ENCODE results near the gene SWSAP1. TPM values are rescaled to one million over a fixed set of nuclear protein-coding genes. Genes with fewer than 3 reads are reported as not detected.

The SWSAP1 gene, protein sequence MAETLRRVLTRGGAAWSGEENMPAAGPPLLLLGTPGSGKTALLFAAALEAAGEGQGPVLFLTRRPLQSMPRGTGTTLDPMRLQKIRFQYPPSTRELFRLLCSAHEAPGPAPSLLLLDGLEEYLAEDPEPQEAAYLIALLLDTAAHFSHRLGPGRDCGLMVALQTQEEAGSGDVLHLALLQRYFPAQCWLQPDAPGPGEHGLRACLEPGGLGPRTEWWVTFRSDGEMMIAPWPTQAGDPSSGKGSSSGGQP
- 10 to 100 TPM in 1 of 6 donors, 1 to 10 TPM in 4, under 1 TPM in 1; 0.89 to 13.6 (median 3.7) TPM for total RNA-seq

DNA sequence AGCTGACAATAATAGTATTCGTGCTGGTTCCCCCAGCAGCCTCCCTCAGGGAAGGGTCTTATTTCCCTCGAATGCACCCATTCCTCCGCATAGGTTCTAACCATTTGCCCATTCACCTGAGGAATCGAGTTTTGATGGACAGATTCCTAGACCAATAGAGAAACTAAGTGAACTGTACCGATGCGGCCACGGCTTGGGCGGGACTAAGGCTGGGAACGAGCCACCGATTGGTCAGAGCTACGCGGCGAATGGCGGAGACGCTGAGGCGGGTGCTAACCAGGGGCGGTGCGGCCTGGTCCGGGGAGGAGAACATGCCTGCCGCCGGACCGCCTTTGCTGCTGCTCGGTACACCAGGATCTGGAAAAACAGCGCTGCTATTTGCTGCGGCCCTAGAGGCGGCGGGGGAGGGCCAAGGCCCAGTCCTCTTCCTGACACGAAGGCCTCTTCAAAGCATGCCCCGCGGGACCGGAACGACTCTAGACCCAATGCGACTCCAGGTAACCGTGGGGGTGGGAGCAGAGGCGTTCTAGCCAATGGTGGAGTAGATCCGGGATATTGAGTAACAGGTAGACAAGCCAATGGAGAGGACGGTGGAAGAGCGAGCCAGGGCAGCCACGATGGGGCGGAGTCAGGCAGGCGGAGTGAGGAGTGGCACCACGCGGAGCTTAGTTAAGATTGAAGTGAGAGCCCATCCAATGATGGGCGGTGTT, at the start of gene SWSAP1:
Gene SWSAP1 (plus strand): TSS at position 234 of the 710 bp plus-strand sequence. CDS start 15 bp downstream, at position 249.
- Histone ChIP-seq H3K36me3 (peaks cover 0 to 6% (median 0%) of the 10 kb centered on the region in 4 donors), H3K9me3 (no peaks in the 10 kb centered on the region), H3K27ac (peak within 1 kb of the TSS; percentile 93 to 96 (median 95)), H3K4me1 (peaks cover 37 to 41% (median 38%) of the 10 kb centered on the region in 4 donors), H3K4me3 (peak within 1 kb of the TSS; percentile 40 to 67 (median 64)), H3K27me3 (no peaks in the 10 kb centered on the region)
- ATAC-seq (ENCODE audit: low FRiP score in 2 of 2) (peak; percentile 97 to 98), DNase-seq (peak; percentile 97 to 100)
- peak; percentile 37 to 62 for TF ChIP-seq POLR2AphosphoS5 (IDR thresholded peaks at IDR 0.05)
- TF ChIP-seq EP300 (IDR thresholded peaks at IDR 0.05): no peak
- TF ChIP-seq, protein P1, sequence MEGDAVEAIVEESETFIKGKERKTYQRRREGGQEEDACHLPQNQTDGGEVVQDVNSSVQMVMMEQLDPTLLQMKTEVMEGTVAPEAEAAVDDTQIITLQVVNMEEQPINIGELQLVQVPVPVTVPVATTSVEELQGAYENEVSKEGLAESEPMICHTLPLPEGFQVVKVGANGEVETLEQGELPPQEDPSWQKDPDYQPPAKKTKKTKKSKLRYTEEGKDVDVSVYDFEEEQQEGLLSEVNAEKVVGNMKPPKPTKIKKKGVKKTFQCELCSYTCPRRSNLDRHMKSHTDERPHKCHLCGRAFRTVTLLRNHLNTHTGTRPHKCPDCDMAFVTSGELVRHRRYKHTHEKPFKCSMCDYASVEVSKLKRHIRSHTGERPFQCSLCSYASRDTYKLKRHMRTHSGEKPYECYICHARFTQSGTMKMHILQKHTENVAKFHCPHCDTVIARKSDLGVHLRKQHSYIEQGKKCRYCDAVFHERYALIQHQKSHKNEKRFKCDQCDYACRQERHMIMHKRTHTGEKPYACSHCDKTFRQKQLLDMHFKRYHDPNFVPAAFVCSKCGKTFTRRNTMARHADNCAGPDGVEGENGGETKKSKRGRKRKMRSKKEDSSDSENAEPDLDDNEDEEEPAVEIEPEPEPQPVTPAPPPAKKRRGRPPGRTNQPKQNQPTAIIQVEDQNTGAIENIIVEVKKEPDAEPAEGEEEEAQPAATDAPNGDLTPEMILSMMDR (IDR thresholded peaks at IDR 0.05): peak in 1 of 6 experiments; percentile 8
- TF ChIP-seq POLR2A (IDR thresholded peaks at IDR 0.05): peak in 3 of 4 donors; percentile 12 to 80 (median 51)
- 1% methylated on average over 40 to 44 of the region's 44 CpGs for WGBS, 2 donors

DNA sequence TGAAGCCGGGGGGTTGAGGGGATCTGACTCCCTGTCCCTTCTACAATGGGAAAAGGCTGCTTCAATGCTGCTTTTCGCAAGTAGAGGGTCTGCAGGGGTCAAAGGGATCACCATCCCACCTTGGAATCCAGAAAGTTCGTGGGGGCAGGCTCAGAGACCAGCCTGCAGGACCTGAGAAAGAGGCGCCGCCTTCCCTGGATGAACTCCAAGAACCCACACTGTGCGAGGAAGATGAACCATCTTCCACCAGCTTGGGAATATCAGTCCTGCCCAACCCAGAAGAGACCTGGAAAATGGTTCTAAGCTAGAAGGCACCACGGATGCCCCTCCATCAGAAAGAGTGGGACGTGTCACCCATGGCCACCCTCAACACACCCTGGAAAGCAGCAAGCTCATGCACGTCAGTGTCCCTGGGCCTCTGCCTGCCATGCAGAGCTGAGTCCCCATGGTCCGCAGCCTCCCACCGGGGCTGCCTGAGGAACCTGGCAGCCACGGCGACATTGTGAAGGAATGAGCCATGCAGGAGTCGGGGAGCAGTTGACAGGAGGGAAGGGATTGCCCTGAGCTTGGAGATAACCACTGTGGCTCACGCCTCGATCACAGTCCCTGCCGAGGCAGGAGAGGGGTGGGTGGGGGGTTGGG, 49.6 kb upstream of the SWSAP1 start:
- Histone ChIP-seq H3K4me3 (no peak overlapping the region), H3K9me3 (no peaks in the 10 kb centered on the region), H3K36me3 (peaks cover 0 to 48% (median 27%) of the 10 kb centered on the region in 4 donors), H3K27ac (peak overlapping the region; percentile 62 to 91 (median 82)), H3K27me3 (no peaks in the 10 kb centered on the region), H3K4me1 (peaks cover 25 to 43% (median 42%) of the 10 kb centered on the region in 4 donors)
- no peak for TF ChIP-seq POLR2AphosphoS5 (IDR thresholded peaks at IDR 0.05)
- TF ChIP-seq POLR2A (IDR thresholded peaks at IDR 0.05): no peak
- TF ChIP-seq, protein P1 (IDR thresholded peaks at IDR 0.05): no peak
- no peak for TF ChIP-seq EP300 (IDR thresholded peaks at IDR 0.05)
- ATAC-seq (ENCODE audit: low FRiP score in 2 of 2) (peak in 1 of 2 donors; percentile 2), DNase-seq (peak in 1 of 2 donors; percentile 49)
- 71 to 72% methylated on average over 7 to 17 of the region's 17 CpGs for WGBS, 2 donors

DNA sequence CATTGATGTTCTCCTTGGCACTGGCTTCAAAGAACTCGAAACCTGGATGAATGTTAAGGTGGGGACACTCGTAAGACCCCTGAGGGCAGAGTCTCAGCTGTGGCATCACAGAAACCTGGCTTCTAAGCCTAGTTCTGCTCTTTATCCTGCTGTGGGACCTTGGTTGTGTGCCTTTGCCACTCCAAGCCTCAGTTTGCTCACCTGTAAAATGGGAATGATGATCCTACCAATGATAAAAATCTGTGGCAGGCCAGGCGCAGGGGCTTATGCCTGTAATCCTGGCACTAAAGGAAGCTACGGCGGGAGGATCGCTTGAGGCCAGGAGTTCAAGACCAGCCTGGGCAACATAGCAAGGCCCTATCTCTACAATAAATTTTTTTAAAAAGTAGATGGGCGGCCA, 48.9 kb upstream of the SWSAP1 start:
- Histone ChIP-seq H3K4me1 (peaks cover 25 to 43% (median 42%) of the 10 kb centered on the region in 4 donors), H3K36me3 (peaks cover 0 to 55% (median 34%) of the 10 kb centered on the region in 4 donors), H3K27ac (peak overlapping the region in 3 of 4 donors; percentile 75 to 91 (median 88)), H3K9me3 (no peaks in the 10 kb centered on the region), H3K4me3 (no peak overlapping the region), H3K27me3 (no peaks in the 10 kb centered on the region)
- TF ChIP-seq, protein P1 (IDR thresholded peaks at IDR 0.05): no peak
- TF ChIP-seq EP300 (IDR thresholded peaks at IDR 0.05): no peak
- no peak for TF ChIP-seq POLR2A (IDR thresholded peaks at IDR 0.05)
- TF ChIP-seq POLR2AphosphoS5 (IDR thresholded peaks at IDR 0.05): no peak
- WGBS, 2 donors: 88 to 94% methylated on average over 7 of the region's 7 CpGs
- ATAC-seq (ENCODE audit: low FRiP score in 2 of 2): no peak
- no peak for DNase-seq

DNA sequence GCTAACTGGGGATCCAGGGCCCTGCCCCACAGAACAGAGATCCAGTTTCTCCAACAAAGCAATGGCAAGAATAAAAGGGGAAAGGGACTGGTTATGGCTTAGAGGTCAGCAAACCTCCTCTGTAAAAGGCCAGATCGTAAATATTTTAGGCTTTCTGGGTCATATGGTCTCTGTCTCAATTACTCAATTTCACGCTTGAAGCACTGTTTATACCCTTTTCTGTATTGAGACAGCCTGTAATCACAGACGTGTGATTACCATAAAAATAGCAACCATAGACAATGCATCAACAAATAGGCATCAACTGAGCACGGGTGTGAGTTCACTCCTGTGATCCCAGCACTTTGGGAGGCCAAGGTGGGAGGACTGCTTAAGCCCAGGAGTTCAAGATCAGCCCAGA, 44.3 kb upstream of the SWSAP1 start:
- H3K27ac ChIP-seq: no peak overlapping the region
- TF ChIP-seq POLR2A (IDR thresholded peaks at IDR 0.05) (no peak), POLR2AphosphoS5 (IDR thresholded peaks at IDR 0.05) (no peak), EP300 (IDR thresholded peaks at IDR 0.05) (no peak)
- TF ChIP-seq, protein P1 (IDR thresholded peaks at IDR 0.05): no peak
- no peak for ATAC-seq (ENCODE audit: low FRiP score in 2 of 2)
- DNase-seq: no peak
- H3K27me3 ChIP-seq: no peaks in the 10 kb centered on the region
- no peak overlapping the region for H3K4me3 ChIP-seq
- H3K36me3 ChIP-seq: peaks cover 14 to 96% (median 63%) of the 10 kb centered on the region in 4 donors
- 71 to 83% methylated on average over 4 of the region's 4 CpGs for WGBS, 2 donors
- no peaks in the 10 kb centered on the region for H3K9me3 ChIP-seq
- peaks cover 0 to 6% (median 2%) of the 10 kb centered on the region in 4 donors for H3K4me1 ChIP-seq

Measured in upper lobe of left lung (tissue), 6 donors.